Measurements from ENCODE around the gene OR2H1.

The OR2H1 gene

GRCh38 chr6:29487660-29488059, 30.7 kb downstream of the OR2H1 start, which contains the start of gene MAS1L:
Gene MAS1L (minus strand): TSS chr6:29487956. CDS start chr6:29487902, 54 bp downstream.
- Histone ChIP-seq H3K4me1 (ENCODE audit: insufficient read depth, low read length) (no peaks in the 10 kb centered on the region), H3K36me3 (ENCODE audit: insufficient read depth, low read length) (no peaks in the 10 kb centered on the region), H3K4me3 (ENCODE audit: low read length) (no peak within 1 kb of the TSS), H3K9me3 (ENCODE audit: low read length) (no peaks in the 10 kb centered on the region), H3K27me3 (ENCODE audit: insufficient read depth, low read length) (no peaks in the 10 kb centered on the region), H2AFZ (ENCODE audit: low read depth, low read length) (no peak within 1 kb of the TSS)

- Histone ChIP-seq H2AFZ (ENCODE audit: low read depth, low read length) (no peak overlapping the region), H3K36me3 (ENCODE audit: insufficient read depth, low read length) (no peaks in the 10 kb centered on the region), H3K4me1 (ENCODE audit: insufficient read depth, low read length) (no peaks in the 10 kb centered on the region)
These were observed 31.9 kb downstream of the OR2H1 start for GRCh38 chr6:29488874-29489273.

GRCh38 chr6:29489286-29489685, 32.3 kb downstream of the OR2H1 start:
- H3K27me3 ChIP-seq (ENCODE audit: insufficient read depth, low read length) = no peaks in the 10 kb centered on the region
- no peaks in the 10 kb centered on the region for H3K4me1 ChIP-seq (ENCODE audit: insufficient read depth, low read length)
- no peak overlapping the region for H2AFZ ChIP-seq (ENCODE audit: low read depth, low read length)
- H3K36me3 ChIP-seq (ENCODE audit: insufficient read depth, low read length) = no peaks in the 10 kb centered on the region
- H3K4me3 ChIP-seq (ENCODE audit: low read length) = no peak overlapping the region
- H3K9me3 ChIP-seq (ENCODE audit: low read length) = no peaks in the 10 kb centered on the region

More at GRCh38 chr6:29488874-29489273, 31.9 kb downstream of the OR2H1 start:
- H3K27me3 ChIP-seq (ENCODE audit: insufficient read depth, low read length) = no peaks in the 10 kb centered on the region
- H3K4me3 ChIP-seq (ENCODE audit: low read length) = no peak overlapping the region
- no peaks in the 10 kb centered on the region for H3K9me3 ChIP-seq (ENCODE audit: low read length)

DNA sequence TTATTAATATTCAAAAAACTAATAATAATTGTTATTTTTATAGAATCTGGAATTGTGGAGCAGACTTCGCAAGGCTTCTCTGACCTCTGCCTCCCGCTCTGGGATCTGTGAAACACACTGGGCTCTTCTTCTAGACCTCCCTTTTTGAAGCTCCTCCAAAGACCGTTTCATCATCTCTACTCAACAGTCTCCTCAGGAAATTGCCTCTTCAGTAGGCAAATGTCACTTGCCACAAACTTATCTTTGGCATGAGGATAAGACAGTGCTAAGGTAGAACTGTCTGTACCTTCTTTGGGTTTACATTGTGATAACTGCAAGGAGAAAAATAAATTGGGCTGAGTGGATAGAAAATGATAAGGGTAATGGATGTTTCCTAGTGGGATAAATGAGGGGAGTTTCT, 33.1 kb downstream of the OR2H1 start:
- H3K4me3 ChIP-seq (ENCODE audit: low read length) = no peak overlapping the region
- no peaks in the 10 kb centered on the region for H3K9me3 ChIP-seq (ENCODE audit: low read length)
- no peaks in the 10 kb centered on the region for H3K36me3 ChIP-seq (ENCODE audit: insufficient read depth, low read length)
- H3K27me3 ChIP-seq (ENCODE audit: insufficient read depth, low read length) = no peaks in the 10 kb centered on the region
- no peak overlapping the region for H2AFZ ChIP-seq (ENCODE audit: low read depth, low read length)
- H3K4me1 ChIP-seq (ENCODE audit: insufficient read depth, low read length) = no peaks in the 10 kb centered on the region

GRCh38 chr6:29490552-29490951, 33.6 kb downstream of the OR2H1 start:
- Histone ChIP-seq H3K36me3 (ENCODE audit: insufficient read depth, low read length) (no peaks in the 10 kb centered on the region), H3K4me1 (ENCODE audit: insufficient read depth, low read length) (no peaks in the 10 kb centered on the region), H3K27me3 (ENCODE audit: insufficient read depth, low read length) (no peaks in the 10 kb centered on the region), H3K4me3 (ENCODE audit: low read length) (no peak overlapping the region), H3K9me3 (ENCODE audit: low read length) (no peaks in the 10 kb centered on the region), H2AFZ (ENCODE audit: low read depth, low read length) (no peak overlapping the region)

DNA sequence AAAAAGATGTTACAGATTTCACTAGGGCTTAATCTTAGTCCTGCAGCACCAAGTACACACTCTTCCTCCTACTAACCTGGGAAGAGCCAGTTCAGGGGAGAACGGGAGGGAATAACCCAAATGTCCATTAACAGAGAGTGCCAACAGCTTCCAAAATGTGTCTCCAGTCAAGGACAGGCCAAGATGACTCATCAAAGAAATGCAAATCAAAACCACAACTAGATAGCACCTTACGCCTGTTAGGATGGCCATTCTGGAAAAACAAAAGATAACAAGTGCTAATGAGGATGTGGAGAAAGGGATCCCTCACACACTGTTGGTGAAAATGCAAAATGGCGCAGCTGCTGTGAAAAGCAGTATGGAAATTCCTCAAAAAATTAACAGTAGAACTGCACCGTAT, 34.6 kb downstream of the OR2H1 start:
- no peaks in the 10 kb centered on the region for H3K4me1 ChIP-seq (ENCODE audit: insufficient read depth, low read length)
- no peaks in the 10 kb centered on the region for H3K36me3 ChIP-seq (ENCODE audit: insufficient read depth, low read length)
- H3K27me3 ChIP-seq (ENCODE audit: insufficient read depth, low read length) = no peaks in the 10 kb centered on the region

DNA sequence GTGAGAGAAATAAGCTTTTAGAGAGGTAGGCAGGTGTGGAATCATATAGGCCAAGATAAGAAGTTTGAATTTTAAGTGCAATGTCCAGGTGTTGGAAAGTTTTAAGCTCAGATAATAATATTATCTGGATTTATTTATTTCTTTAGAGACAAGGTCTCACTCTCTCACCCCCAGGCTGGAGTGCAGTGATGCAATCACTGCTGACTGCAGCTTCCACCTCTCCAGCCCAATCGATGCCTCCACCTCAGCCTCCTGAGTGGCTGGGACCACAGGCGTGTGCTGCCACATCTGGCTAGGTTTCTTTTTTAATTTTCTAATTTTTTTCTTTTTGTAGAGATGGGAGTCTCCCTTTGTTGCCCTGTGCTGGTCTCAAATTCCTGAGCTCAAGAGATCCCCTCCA, 36.3 kb downstream of the OR2H1 start:
- Histone ChIP-seq H3K9me3 (ENCODE audit: low read length) (no peaks in the 10 kb centered on the region), H3K4me3 (ENCODE audit: low read length) (no peak overlapping the region), H3K4me1 (ENCODE audit: insufficient read depth, low read length) (no peaks in the 10 kb centered on the region), H3K36me3 (ENCODE audit: insufficient read depth, low read length) (no peaks in the 10 kb centered on the region), H2AFZ (ENCODE audit: low read depth, low read length) (no peak overlapping the region), H3K27me3 (ENCODE audit: insufficient read depth, low read length) (no peaks in the 10 kb centered on the region)

More for the DNA sequence above, 34.6 kb downstream of the OR2H1 start:
- H3K9me3 ChIP-seq (ENCODE audit: low read length) = no peaks in the 10 kb centered on the region
- no peak overlapping the region for H2AFZ ChIP-seq (ENCODE audit: low read depth, low read length)
- no peak overlapping the region for H3K4me3 ChIP-seq (ENCODE audit: low read length)

- Histone ChIP-seq H2AFZ (ENCODE audit: low read depth, low read length) (no peak overlapping the region), H3K4me3 (ENCODE audit: low read length) (no peak overlapping the region), H3K9me3 (ENCODE audit: low read length) (no peaks in the 10 kb centered on the region), H3K27me3 (ENCODE audit: insufficient read depth, low read length) (no peaks in the 10 kb centered on the region), H3K36me3 (ENCODE audit: insufficient read depth, low read length) (no peaks in the 10 kb centered on the region), H3K4me1 (ENCODE audit: insufficient read depth, low read length) (no peaks in the 10 kb centered on the region)
These were observed 37.2 kb downstream of the OR2H1 start for GRCh38 chr6:29494131-29494530.

DNA sequence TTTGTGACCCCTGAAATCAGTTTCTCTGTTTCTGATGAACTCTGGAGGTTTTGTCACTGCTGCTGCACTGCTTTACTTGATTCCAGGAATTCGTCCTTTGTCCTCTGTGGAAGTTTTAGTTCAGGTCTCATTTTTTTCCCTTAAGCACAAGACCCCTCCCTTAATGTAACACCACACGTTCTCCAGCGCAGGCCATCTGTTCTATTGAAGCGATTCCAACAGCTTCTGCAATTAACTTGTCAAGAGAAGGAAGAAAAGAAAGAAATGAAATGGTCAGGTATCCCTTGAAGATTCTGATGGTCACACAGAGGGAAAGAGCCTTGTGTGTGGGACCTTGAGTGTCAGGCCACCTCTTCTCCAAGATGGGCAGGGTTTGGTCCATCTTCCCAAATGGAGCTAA, 38.6 kb downstream of the OR2H1 start:
- Histone ChIP-seq H3K4me1 (ENCODE audit: insufficient read depth, low read length) (no peaks in the 10 kb centered on the region), H3K27me3 (ENCODE audit: insufficient read depth, low read length) (peaks cover 4% of the 10 kb centered on the region), H3K4me3 (ENCODE audit: low read length) (no peak overlapping the region), H2AFZ (ENCODE audit: low read depth, low read length) (no peak overlapping the region), H3K36me3 (ENCODE audit: insufficient read depth, low read length) (no peaks in the 10 kb centered on the region), H3K9me3 (ENCODE audit: low read length) (no peaks in the 10 kb centered on the region)

GRCh38 chr6:29496961-29497360, 40.0 kb downstream of the OR2H1 start:
- Histone ChIP-seq H3K4me1 (ENCODE audit: insufficient read depth, low read length) (no peaks in the 10 kb centered on the region), H3K4me3 (ENCODE audit: low read length) (no peak overlapping the region), H3K27me3 (ENCODE audit: insufficient read depth, low read length) (peaks cover 4% of the 10 kb centered on the region), H2AFZ (ENCODE audit: low read depth, low read length) (no peak overlapping the region), H3K9me3 (ENCODE audit: low read length) (no peaks in the 10 kb centered on the region), H3K36me3 (ENCODE audit: insufficient read depth, low read length) (no peaks in the 10 kb centered on the region)

- H3K4me3 ChIP-seq (ENCODE audit: low read length) = no peak overlapping the region
- H3K9me3 ChIP-seq (ENCODE audit: low read length) = no peaks in the 10 kb centered on the region
- H2AFZ ChIP-seq (ENCODE audit: low read depth, low read length) = no peak overlapping the region
- no peaks in the 10 kb centered on the region for H3K36me3 ChIP-seq (ENCODE audit: insufficient read depth, low read length)
- H3K4me1 ChIP-seq (ENCODE audit: insufficient read depth, low read length) = no peaks in the 10 kb centered on the region
- H3K27me3 ChIP-seq (ENCODE audit: insufficient read depth, low read length) = peaks cover 7% of the 10 kb centered on the region
These were observed 42.7 kb downstream of the OR2H1 start for GRCh38 chr6:29499704-29500103.

GRCh38 chr6:29500594-29500993, 43.6 kb downstream of the OR2H1 start:
- Histone ChIP-seq H3K4me1 (ENCODE audit: insufficient read depth, low read length) (no peaks in the 10 kb centered on the region), H2AFZ (ENCODE audit: low read depth, low read length) (no peak overlapping the region), H3K9me3 (ENCODE audit: low read length) (no peaks in the 10 kb centered on the region), H3K36me3 (ENCODE audit: insufficient read depth, low read length) (no peaks in the 10 kb centered on the region), H3K4me3 (ENCODE audit: low read length) (no peak overlapping the region), H3K27me3 (ENCODE audit: insufficient read depth, low read length) (peaks cover 7% of the 10 kb centered on the region)

- no peak overlapping the region for H2AFZ ChIP-seq (ENCODE audit: low read depth, low read length)
- no peaks in the 10 kb centered on the region for H3K36me3 ChIP-seq (ENCODE audit: insufficient read depth, low read length)
- no peak overlapping the region for H3K4me3 ChIP-seq (ENCODE audit: low read length)
- peaks cover 7% of the 10 kb centered on the region for H3K27me3 ChIP-seq (ENCODE audit: insufficient read depth, low read length)
- no peaks in the 10 kb centered on the region for H3K4me1 ChIP-seq (ENCODE audit: insufficient read depth, low read length)
- H3K9me3 ChIP-seq (ENCODE audit: low read length) = no peaks in the 10 kb centered on the region
These were observed 44.2 kb downstream of the OR2H1 start for GRCh38 chr6:29501106-29501505.

DNA sequence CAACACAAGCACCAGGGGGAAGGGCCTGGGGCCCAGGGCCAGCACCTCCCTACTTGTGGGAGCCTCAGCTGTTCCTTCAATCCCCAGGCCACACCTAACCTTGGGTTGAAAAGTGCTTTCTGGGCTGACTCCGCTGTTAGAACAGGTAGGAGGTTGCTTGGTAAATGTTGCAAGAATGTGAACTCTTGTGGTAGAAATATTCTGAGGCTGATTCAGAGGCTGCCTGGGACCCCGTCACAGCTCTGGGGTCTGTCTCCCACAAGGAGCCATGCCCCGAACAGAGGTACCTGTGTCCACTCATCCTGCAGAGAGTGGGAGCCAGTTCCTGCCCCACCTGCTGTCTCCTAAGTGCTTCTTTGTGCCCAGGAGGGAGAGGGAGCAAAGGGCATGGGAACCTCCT, 45.2 kb downstream of the OR2H1 start:
- H2AFZ ChIP-seq (ENCODE audit: low read depth, low read length) = no peak overlapping the region
- no peaks in the 10 kb centered on the region for H3K9me3 ChIP-seq (ENCODE audit: low read length)
- no peaks in the 10 kb centered on the region for H3K4me1 ChIP-seq (ENCODE audit: insufficient read depth, low read length)
- no peak overlapping the region for H3K4me3 ChIP-seq (ENCODE audit: low read length)
- no peaks in the 10 kb centered on the region for H3K36me3 ChIP-seq (ENCODE audit: insufficient read depth, low read length)
- H3K27me3 ChIP-seq (ENCODE audit: insufficient read depth, low read length) = peaks cover 7% of the 10 kb centered on the region
